CD4-positive, alpha-beta T cell treated with Interleukin-2 at 100 ng/mL for 4 hours (primary cell): ENCODE results near the gene LDLRAD3.
"Not testable (repeated sequence)": the region's sequence is repeated elsewhere in the genome, so short reads cannot be mapped to it uniquely, and the experiment has no call there.

Experiments
- DNase-seq: peaks from one replicate; pipeline ENCODE4 v3.0.0-alpha.2; 2020; ENCODE audit warnings: low spot score

LDLRAD3 gene

GRCh38 chr11:36019005-36019596 lies 75.2 kb downstream of the LDLRAD3 start:
- no peak for DNase-seq

DNA sequence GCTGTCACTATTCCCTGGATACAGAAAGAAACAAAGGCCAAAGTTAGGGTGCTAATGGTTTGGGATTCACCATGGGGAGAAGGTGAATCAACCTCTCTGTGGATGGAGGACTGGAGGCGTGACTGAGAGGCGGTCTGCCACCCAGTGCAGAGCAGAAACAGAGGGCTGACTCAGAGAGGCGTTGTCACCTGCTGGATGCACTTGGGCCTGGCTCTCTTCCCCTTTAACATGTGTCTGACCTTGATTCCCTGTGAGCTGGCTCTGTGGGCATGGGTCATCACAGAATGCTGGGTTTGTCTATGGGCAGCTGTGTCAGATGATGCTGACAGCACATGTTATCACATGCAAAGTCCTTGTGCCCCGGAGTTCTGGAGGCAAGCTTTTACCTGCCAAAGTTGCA lies 75.9 kb downstream of the LDLRAD3 start:
- no peak for DNase-seq

GRCh38 chr11:36022882-36023281 lies 79.0 kb downstream of the LDLRAD3 start:
- no peak for DNase-seq

- DNase-seq, result no peak
Measured at GRCh38 chr11:36023922-36024321, 80.1 kb downstream of the LDLRAD3 start.

DNA sequence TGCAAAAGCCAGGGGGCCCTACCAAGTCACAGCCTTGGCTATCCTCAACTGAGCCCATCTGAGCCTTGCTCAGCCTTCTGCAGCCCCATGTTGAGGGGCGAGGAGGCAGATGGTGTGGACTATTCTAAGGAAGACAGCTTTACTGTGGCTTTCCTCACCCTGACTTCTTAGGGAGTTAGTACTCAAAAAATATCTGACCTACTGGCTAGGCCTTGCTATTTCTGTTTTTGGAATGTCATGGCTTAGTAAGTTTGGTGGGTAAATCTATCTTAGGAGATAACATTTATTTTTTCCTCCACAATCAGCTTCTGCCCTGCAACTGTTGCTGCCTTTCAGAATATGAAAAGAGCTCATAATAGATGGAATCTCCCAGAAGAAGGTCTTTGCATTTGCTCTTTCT lies 80.9 kb downstream of the LDLRAD3 start:
- no peak for DNase-seq

- DNase-seq, result no peak
Measured at GRCh38 chr11:36026315-36026968, 82.6 kb downstream of the LDLRAD3 start.

DNA sequence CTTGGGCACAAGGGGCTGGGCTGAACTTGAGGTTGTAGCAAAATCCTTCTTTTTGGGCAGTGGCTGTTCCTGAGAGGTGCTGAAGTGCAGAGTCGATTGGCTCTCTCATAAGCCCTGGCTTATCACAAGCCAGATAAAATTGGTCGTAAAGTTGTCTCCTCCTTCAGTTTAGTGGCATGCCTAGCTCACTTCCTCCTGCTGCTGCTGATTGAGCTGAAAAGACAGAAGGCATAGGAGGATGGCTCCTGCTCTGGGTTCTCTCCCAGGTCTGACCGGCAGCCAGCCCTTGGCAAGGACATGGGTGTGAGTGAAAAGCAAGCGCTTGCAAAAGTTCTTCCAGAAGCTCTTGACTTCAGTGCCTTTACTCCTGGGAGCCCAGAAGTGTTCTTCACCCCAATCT lies 83.9 kb downstream of the LDLRAD3 start:
- no peak for DNase-seq

DNA sequence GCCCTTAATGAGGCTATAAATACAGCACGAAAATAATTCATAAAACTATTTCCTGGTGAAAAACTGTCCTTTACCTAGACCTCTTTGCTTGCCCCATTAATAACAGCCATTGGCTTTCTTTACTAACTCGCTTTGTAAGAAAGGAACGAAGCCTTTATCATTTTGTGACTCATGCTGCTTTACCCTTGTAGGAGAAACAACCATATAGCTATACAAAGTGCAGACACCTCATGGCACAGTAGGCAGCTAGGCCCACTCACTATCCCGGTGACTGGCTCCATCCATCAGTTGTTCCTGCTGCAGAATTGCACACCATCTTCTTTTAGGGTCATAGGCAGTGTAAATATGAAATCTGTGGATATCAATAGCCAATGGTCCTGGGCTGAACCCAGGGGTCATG lies 85.8 kb downstream of the LDLRAD3 start:
- DNase-seq, result no peak

GRCh38 chr11:36030731-36031281 lies 86.9 kb downstream of the LDLRAD3 start:
- no peak for DNase-seq

- DNase-seq, result no peak
Measured at GRCh38 chr11:36033082-36033751, 89.4 kb downstream of the LDLRAD3 start.

GRCh38 chr11:36033936-36034335 lies 90.1 kb downstream of the LDLRAD3 start:
- no peak for DNase-seq

GRCh38 chr11:36034551-36035331 lies 90.9 kb downstream of the LDLRAD3 start:
- no peak for DNase-seq

GRCh38 chr11:36035454-36035853 lies 91.6 kb downstream of the LDLRAD3 start:
- no peak for DNase-seq

DNA sequence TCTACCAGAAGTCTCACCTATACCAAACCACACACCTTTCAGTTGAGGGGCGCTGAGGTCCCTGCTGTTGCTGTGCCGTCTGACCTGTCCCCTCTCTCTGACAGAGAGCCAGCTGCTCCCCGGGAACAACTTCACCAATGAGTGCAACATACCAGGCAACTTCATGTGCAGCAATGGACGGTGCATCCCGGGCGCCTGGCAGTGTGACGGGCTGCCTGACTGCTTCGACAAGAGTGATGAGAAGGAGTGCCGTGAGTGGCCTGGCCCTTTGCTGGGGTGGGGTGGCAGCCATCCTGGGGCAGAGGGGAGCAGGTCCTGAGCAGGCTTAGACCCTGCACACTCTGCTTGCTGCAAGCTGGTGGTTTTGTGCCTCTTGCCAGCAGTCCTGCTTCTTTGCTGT lies 92.1 kb downstream of the LDLRAD3 start:
- DNase-seq, result no peak

GRCh38 chr11:36037031-36037430 lies 93.2 kb downstream of the LDLRAD3 start:
- DNase-seq, result no peak

- DNase-seq, result no peak
Measured at GRCh38 chr11:36038541-36038940, 94.7 kb downstream of the LDLRAD3 start.

DNA sequence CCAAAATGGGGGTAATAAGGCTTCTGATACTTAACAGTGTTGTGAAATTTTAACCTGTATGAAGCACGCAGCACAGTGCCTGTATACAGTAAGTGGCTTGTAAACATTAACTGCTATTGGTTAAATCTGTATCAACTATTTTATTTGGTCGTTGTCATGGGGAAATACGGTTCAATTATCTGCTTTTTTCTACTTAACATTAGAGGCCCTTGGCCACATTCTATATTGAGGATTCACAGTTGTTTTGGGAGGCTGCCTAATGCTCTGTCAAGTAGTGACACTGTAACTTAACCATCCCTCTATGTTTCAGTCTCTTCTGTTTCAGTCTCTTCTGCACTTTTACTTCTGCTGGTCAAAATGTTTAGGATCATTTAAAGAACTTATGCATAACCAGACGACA lies 95.6 kb downstream of the LDLRAD3 start:
- DNase-seq, result no peak

GRCh38 chr11:36041988-36042611 lies 98.2 kb downstream of the LDLRAD3 start:
- DNase-seq, result no peak

DNA sequence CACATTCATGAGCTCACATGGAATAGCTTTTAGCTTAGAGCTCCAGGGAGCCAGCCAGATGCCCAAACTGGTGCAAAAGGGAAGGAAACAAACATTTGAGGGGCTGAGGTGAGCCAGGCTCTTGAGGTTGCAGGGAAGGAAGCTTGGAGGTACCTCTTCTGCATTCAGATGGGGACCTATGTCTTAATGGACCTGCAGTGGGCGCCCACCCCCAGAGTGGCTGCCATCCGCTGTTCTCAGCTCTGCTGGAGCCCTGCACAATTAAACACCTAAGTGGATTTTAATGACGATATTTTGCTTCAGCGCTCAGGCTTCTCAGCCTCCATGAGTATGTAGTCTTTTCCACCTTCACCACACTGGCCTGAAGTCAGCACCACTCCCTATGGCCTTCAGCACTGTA lies 100.8 kb downstream of the LDLRAD3 start:
- DNase-seq, result no peak

GRCh38 chr11:36045945-36046344 lies 102.1 kb downstream of the LDLRAD3 start:
- DNase-seq, result not testable (repeated sequence)

GRCh38 chr11:36046932-36047331 lies 103.1 kb downstream of the LDLRAD3 start:
- DNase-seq, result no peak

DNA sequence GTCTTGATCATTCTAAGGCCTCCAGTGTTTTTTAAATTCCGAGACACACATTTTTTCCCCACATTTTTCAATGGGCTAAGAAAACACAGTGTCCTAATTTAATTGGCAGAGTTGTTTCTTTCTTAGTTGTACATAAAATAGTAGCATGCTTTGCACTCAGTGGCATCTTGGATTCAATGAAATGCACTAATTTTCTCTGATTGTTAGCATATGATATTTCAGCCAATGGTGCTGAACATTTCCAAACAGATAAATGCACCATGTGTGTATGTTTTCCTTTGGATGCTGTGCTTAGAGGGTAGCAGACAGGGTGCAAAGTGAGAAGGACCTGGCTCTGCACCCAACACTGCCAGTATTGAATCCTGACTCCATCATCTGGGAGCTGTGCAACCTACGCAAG lies 103.5 kb downstream of the LDLRAD3 start:
- no peak for DNase-seq
